GM20000 (cell line): Measurements from ENCODE around the gene MEF2D.

ENCODE experiments used
- DNase-seq: peaks from one replicate; pipeline ENCODE4 v3.0.0; 2012; ENCODE audit warnings: low spot score
- TF ChIP-seq, protein P1 (sequence below): IDR thresholded peaks from 2 replicates; pipeline ENCODE4 v1.5.1; 2012; ENCODE audit warnings: mild to moderate bottlenecking, control low read depth; ENCODE audit errors: extremely low read depth, missing control alignments

MEF2D gene

GRCh38 chr1:156421939-156422601 lies 78.5 kb downstream of the MEF2D start:
- no peak for DNase-seq
- TF ChIP-seq, protein P1, sequence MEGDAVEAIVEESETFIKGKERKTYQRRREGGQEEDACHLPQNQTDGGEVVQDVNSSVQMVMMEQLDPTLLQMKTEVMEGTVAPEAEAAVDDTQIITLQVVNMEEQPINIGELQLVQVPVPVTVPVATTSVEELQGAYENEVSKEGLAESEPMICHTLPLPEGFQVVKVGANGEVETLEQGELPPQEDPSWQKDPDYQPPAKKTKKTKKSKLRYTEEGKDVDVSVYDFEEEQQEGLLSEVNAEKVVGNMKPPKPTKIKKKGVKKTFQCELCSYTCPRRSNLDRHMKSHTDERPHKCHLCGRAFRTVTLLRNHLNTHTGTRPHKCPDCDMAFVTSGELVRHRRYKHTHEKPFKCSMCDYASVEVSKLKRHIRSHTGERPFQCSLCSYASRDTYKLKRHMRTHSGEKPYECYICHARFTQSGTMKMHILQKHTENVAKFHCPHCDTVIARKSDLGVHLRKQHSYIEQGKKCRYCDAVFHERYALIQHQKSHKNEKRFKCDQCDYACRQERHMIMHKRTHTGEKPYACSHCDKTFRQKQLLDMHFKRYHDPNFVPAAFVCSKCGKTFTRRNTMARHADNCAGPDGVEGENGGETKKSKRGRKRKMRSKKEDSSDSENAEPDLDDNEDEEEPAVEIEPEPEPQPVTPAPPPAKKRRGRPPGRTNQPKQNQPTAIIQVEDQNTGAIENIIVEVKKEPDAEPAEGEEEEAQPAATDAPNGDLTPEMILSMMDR = no peak

DNA sequence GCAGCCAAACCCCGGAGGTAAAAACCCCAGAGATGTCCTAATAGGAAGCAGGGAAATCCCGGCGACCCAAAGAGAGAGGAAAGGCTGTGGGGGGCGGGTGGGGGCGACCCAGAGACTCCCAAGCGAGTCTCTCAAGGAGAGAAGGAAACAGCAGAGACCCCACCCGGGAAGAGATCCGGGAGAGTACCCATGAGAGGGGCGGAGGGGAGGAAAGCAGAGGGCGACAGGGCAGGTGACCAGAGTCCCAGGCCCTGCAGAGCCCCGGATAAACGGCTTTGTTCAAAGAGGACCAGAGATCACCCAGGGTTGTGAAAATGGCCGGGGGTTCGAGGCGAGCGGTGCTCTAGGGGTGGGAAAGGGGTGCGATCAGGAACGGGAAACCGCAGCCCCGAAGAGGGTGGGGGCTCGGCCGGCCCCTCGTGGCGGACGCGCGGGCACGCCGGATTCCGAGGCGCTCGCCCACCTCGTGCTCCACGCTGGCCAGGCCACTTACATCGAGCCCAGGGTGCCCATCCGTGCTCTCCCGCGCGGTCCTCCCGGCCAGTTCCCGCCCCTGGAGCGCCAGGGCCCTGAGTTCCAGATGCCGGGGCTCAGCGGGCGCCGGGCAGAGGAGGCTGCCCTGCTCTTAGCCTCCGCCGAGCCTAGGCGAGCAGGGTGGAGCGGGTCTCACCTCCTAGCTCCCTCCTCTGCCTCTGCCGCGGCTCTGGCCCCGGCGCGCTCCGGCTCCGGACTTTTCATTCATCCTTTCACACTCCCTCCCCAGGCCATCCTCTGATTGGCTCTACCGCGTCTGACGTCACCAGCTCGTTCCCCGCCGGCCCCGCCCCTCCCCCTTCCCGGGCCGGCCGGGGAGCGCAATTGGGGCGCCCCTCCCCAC lies 79.3 kb downstream of the MEF2D start:
- TF ChIP-seq, protein P1 = no peak
- peak; percentile 96 for DNase-seq

GRCh38 chr1:156420205-156421061 lies 80.1 kb downstream of the MEF2D start:
- TF ChIP-seq, protein P1 = no peak
- peak; percentile 80 for DNase-seq

DNA sequence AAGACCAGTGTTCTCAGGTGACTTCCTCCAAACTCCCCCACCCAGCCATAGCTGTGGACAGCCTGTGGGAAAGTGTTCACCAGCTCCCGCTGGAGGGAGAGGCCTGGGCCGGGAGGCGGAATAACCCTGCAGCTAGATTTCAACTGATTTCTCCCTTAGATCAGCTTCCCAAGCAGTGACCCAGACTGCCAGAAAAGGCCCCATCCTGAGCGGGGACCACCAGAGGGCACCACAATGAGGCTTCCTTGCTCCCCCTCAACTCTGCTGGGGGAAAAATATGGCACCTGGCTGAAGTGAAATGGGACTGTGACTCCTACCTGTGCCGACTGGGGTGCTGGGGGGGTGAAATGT lies 80.7 kb downstream of the MEF2D start:
- TF ChIP-seq, protein P1 = peak; percentile 45
- DNase-seq = peak; percentile 75

- TF ChIP-seq, protein P1 = no peak
- DNase-seq = no peak
Measured at GRCh38 chr1:156418416-156419070, 82.0 kb downstream of the MEF2D start.

DNA sequence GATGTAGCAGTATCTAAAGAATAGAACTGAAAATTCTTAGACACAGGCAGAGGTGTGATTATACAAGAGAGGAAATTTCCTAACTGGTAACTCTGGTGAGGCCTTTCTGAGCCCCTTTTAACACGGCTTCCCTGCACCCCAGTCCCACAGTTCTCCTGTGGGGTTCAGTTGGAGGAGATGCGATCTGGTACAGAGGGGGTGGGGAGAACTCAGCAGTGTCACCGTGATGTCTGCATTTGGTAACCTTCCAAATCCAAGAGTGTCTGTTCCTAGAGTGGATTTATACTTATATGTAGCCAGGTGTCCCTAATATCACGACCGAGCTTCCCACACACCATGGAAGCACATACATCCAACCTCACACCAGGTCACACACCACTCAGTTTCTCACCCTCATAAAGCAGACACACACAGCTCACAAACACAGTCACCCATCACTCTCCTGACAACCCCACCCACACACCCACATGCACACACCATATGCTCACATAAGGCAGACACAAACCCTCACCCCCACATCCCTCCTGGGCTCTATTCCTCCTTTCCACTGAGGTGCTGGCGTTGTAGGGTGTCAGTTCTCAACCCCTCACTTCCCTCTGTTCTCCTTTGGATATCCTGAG lies 83.1 kb downstream of the MEF2D start:
- TF ChIP-seq, protein P1 = no peak
- no peak for DNase-seq
